ENCODE results near the gene LRRC25. TPM values are rescaled to one million over a fixed set of nuclear protein-coding genes. Genes with fewer than 3 reads are reported as not detected.

Gene LRRC25
- total RNA-seq, 1 experiment from 2014 or later = 0.12 TPM

DNA sequence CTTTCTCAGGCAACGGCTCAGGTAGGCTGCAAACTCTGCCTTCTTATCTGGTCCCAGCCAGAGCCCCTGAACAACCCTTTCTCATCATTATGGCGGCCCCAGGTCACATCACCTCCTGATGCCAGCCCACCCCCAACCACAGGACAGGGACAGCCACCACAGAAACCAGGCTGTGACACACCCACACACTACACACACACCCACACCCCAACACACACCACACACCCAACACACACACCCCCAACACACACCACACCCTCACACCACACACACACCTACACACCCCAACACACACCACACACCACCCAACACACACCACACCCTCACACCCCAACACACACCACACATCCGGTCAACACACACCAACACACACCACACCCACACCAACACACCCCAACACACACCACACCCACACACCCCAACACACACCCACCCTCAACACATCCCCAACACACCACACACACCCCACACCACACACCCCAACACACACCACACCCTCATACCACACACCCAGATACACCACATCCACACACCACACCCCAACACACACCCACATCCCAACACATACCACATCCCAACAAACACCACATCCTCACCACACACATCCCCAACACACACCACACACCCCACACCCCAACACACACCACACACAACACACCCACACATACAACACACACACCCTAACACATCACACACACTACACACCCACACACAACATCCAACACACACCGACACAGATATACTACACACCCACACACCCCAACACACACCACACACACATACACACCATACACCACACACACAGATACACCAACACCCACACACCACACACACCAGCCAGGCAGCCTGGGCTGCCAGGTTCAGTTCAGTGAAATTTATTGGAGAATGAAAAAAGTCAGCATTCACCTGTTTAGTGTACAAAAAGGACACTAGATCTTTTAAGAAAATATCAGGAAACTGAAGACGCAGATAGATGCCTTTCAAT, 44.7 kb upstream of the LRRC25 start:
- no peak overlapping the region for H3K4me3 ChIP-seq (replicated peaks in 1 of 2; ENCODE audit: low read depth in 1 of 2, low read length in 2 of 2)
- no peaks in the 10 kb centered on the region for H3K27me3 ChIP-seq (ENCODE audit: insufficient read depth, low read length)
- intact Hi-C loops (cut with micrococcal nuclease) = no loop called here
- ChIA-PET POLR2A (interaction anchor here (1.6 kb wide), 1 partner anchor 10 kb away, joined by 4 read pairs; no protein-coding TSS in a partner anchor), RAD21 (ENCODE audit: low non-redundant PET in 1 of 2, low total read pairs in 2 of 2, uncharacterized antibody in 2 of 2, unreplicated experiment in 2 of 2) (no interaction called here), CTCF (interaction anchor here (2.3 kb wide), 1 partner anchor 9 kb away, joined by 6 read pairs; no protein-coding TSS in a partner anchor)
- H3K4me2 ChIP-seq (ENCODE audit: low read length) = no peak overlapping the region
- no peak overlapping the region for H3K9ac ChIP-seq (ENCODE audit: low read length)
- no peak for TF ChIP-seq TCF7L2 (IDR thresholded peaks at IDR 0.05; ENCODE audit: borderline replicate concordance, extremely low read depth, insufficient read depth, insufficient read length)
- no peak for TF ChIP-seq JUND (IDR thresholded peaks at IDR 0.05)
- no peaks in the 10 kb centered on the region for H3K9me2 ChIP-seq (ENCODE audit: insufficient read depth)
- no TSS peak for BruUV-seq (replicated peaks)
- ATAC-seq = no peak
- H3K36me3 ChIP-seq (ENCODE audit: control insufficient read depth in 1 of 2, insufficient read depth in 2 of 2, low read length in 2 of 2) = peaks cover 4 to 18% of the 10 kb centered on the region in 2 experiments; a peak in 3 of 4 replicates
- H3K79me2 ChIP-seq (ENCODE audit: insufficient read depth, low read length) = no peaks in the 10 kb centered on the region; the same call in 1 of the 2 replicates
- DNase-seq (ENCODE audit: low read depth, low spot score) = no peak
- H3K9me3 ChIP-seq (ENCODE audit: control insufficient read depth in 1 of 2, insufficient read depth in 1 of 2, low read depth in 1 of 2, low read length in 2 of 2) = no peaks in the 10 kb centered on the region
- peak overlapping the region; percentile 13; the same call in 1 of the 2 replicates for H3K27ac ChIP-seq (ENCODE audit: low read depth, low read length)
- peaks cover 27 to 37% of the 10 kb centered on the region in 2 experiments for H3K4me1 ChIP-seq (ENCODE audit: control insufficient read depth in 1 of 2, insufficient read depth in 2 of 2, low read length in 2 of 2)
- no peak overlapping the region for H2AFZ ChIP-seq (ENCODE audit: low read depth, low read length, poor library complexity, severe bottlenecking)
- H4K20me1 ChIP-seq (ENCODE audit: insufficient read depth) = no peaks in the 10 kb centered on the region

- no peak for DNase-seq (ENCODE audit: low read depth, low spot score)
- CTCF ChIA-PET = interaction anchor here (1.0 to 2.3 kb wide), 2 partner anchors 10 to 406 kb away, joined by 4 to 6 read pairs; no protein-coding TSS in a partner anchor
- H3K27ac ChIP-seq (ENCODE audit: low read depth, low read length) = peak overlapping the region; percentile 99; the same call in 1 of the 2 replicates
- peaks cover 27 to 46% of the 10 kb centered on the region in 2 experiments for H3K4me1 ChIP-seq (ENCODE audit: control insufficient read depth in 1 of 2, insufficient read depth in 2 of 2, low read length in 2 of 2)
- no peak overlapping the region for H2AFZ ChIP-seq (ENCODE audit: low read depth, low read length, poor library complexity, severe bottlenecking)
- H3K36me3 ChIP-seq (ENCODE audit: control insufficient read depth in 1 of 2, insufficient read depth in 2 of 2, low read length in 2 of 2) = peaks cover 4 to 18% of the 10 kb centered on the region in 2 experiments; a peak in 3 of 4 replicates
- POLR2A ChIA-PET = interaction anchor here (0.5 to 1.6 kb wide), 2 partner anchors 11 to 153 kb away, joined by 3 to 4 read pairs; no protein-coding TSS in a partner anchor
- no peak overlapping the region for H3K9ac ChIP-seq (ENCODE audit: low read length)
- no peaks in the 10 kb centered on the region for H3K9me3 ChIP-seq (ENCODE audit: control insufficient read depth in 1 of 2, insufficient read depth in 1 of 2, low read depth in 1 of 2, low read length in 2 of 2)
- no peaks in the 10 kb centered on the region for H3K9me2 ChIP-seq (ENCODE audit: insufficient read depth)
- RAD21 ChIA-PET (ENCODE audit: low non-redundant PET in 1 of 2, low total read pairs in 2 of 2, uncharacterized antibody in 2 of 2, unreplicated experiment in 2 of 2) = interaction anchor here in 1 of 2 experiments (0.6 kb wide), 1 partner anchor 130 kb away, joined by 3 read pairs; the partner anchor contains the start of gene UBA52
- no TSS peak for BruUV-seq (replicated peaks)
- no peaks in the 10 kb centered on the region for H4K20me1 ChIP-seq (ENCODE audit: insufficient read depth)
- H3K4me3 ChIP-seq (replicated peaks in 1 of 2; ENCODE audit: low read depth in 1 of 2, low read length in 2 of 2) = no peak overlapping the region
- no peaks in the 10 kb centered on the region for H3K27me3 ChIP-seq (ENCODE audit: insufficient read depth, low read length)
- no peak overlapping the region for H3K4me2 ChIP-seq (ENCODE audit: low read length)
- ATAC-seq = no peak
- H3K79me2 ChIP-seq (ENCODE audit: insufficient read depth, low read length) = peaks cover 9% of the 10 kb centered on the region; the same call in 1 of the 2 replicates
- intact Hi-C loops (cut with micrococcal nuclease) = no loop called here
- TF ChIP-seq, protein P1, sequence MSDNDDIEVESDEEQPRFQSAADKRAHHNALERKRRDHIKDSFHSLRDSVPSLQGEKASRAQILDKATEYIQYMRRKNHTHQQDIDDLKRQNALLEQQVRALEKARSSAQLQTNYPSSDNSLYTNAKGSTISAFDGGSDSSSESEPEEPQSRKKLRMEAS (IDR thresholded peaks at IDR 0.05) = no peak
- TF ChIP-seq CEBPB (IDR thresholded peaks at IDR 0.05; ENCODE audit: low read depth) (no peak), RAD21 (IDR thresholded peaks at IDR 0.05; ENCODE audit: low read depth) (no peak), TCF7L2 (IDR thresholded peaks at IDR 0.05; ENCODE audit: borderline replicate concordance, extremely low read depth, insufficient read depth, insufficient read length) (no peak), ELF1 (IDR thresholded peaks at IDR 0.05; ENCODE audit: borderline replicate concordance, low read depth) (no peak), POLR2AphosphoS5 (IDR thresholded peaks at IDR 0.05; ENCODE audit: low read depth, low read length) (no peak), ZBTB33 (IDR thresholded peaks at IDR 0.05; ENCODE audit: extremely low read depth, insufficient replicate concordance, low read length) (no peak), CBX3 (IDR thresholded peaks at IDR 0.05; ENCODE audit: low read depth) (no peak), SP1 (IDR thresholded peaks at IDR 0.05; ENCODE audit: low read depth) (no peak), SRF (IDR thresholded peaks at IDR 0.05; ENCODE audit: low read depth) (no peak), EZH2 (IDR thresholded peaks at IDR 0.05) (no peak), ATF3 (IDR thresholded peaks at IDR 0.05) (no peak), FOSL1 (IDR thresholded peaks at IDR 0.05; ENCODE audit: low read depth) (no peak), ZFX (IDR thresholded peaks at IDR 0.05) (no peak)
Measured at GRCh38 chr19:18440936-18441803, 43.7 kb upstream of the LRRC25 start.
